A673 (cell line): ENCODE results near the gene PEPD. TPM values are rescaled to one million over a fixed set of nuclear protein-coding genes. Genes with fewer than 3 reads are reported as not detected.

ENCODE experiments used
- BruUV-seq: library from RNA; stranded (reverse); fragments of 400-500 nt; replicated peaks from 2 replicates; lab custom pipeline; 2021; lab: Mats Ljungman, UMichigan
- CTCF ChIA-PET: fragments of 300-600 bp; sonication (Branson Sonifier 250); formaldehyde crosslinking; loops from one replicate; lab custom pipeline; 2022; ENCODE audit warnings: antibody characterized with exemption; lab: Charles Lee
- POLR2A ChIA-PET: fragments of 300-600 bp; sonication (Branson Sonifier 250); formaldehyde crosslinking; loops from one replicate; lab custom pipeline; 2022; ENCODE audit warnings: antibody characterized with exemption; ENCODE audit not compliant: low non-redundant PET; lab: Charles Lee
- DNase-seq: peaks from one replicate; pipeline ENCODE4 v3.0.0-alpha.2; 2015; ENCODE audit warnings: low spot score
- H3K27ac ChIP-seq: fragments of 200-600 bp; sonication (generic); 2 replicates; pipeline ENCODE4 v1.5.1; 2016; ENCODE audit warnings: mixed run types, low read depth, mild to moderate bottlenecking, mixed read lengths, antibody characterized with exemption, low read length; ENCODE audit not compliant: poor library complexity, severe bottlenecking
- H3K27me3 ChIP-seq: fragments of 200-600 bp; sonication (generic); replicated peaks from 2 replicates; pipeline ENCODE4 v1.6.1; 2017; ENCODE audit warnings: mixed run types, low read depth, mild to moderate bottlenecking, mixed read lengths, antibody characterized with exemption, low read length; ENCODE audit not compliant: insufficient read depth, poor library complexity
- H3K36me3 ChIP-seq: fragments of 200-600 bp; sonication (generic); 2 replicates; pipeline ENCODE4 v1.6.1; 2016; ENCODE audit warnings: mixed run types, mild to moderate bottlenecking, mixed read lengths, antibody characterized with exemption, low read length; ENCODE audit not compliant: insufficient read depth, poor library complexity, severe bottlenecking
- H3K4me1 ChIP-seq: fragments of 200-600 bp; sonication (generic); 2 replicates; pipeline ENCODE4 v1.6.1; 2017; ENCODE audit warnings: mixed run types, mild to moderate bottlenecking, mixed read lengths, antibody characterized with exemption, low read length; ENCODE audit not compliant: insufficient read depth, poor library complexity, severe bottlenecking
- H3K4me3 ChIP-seq: fragments of 200-600 bp; sonication (generic); 2 replicates; pipeline ENCODE4 v1.5.1; 2016; ENCODE audit warnings: low read depth, mixed run types, mild to moderate bottlenecking, mixed read lengths, low read length; ENCODE audit not compliant: poor library complexity, severe bottlenecking
- H3K9me3 ChIP-seq: fragments of 200-600 bp; sonication (generic); 2 replicates; pipeline ENCODE4 v1.6.1; 2016; ENCODE audit warnings: mixed run types, low read depth, mild to moderate bottlenecking, mixed read lengths, antibody characterized with exemption, low read length; ENCODE audit not compliant: poor library complexity, severe bottlenecking
- CTCF ChIP-seq: fragments of 300-800, 200-600 bp; sonication (generic); conservative IDR thresholded peaks from 2 replicates; pipeline ENCODE4 v1.5.1; 2017; ENCODE audit warnings: low read depth, mild to moderate bottlenecking, antibody characterized with exemption, low read length, moderate library complexity, mixed read lengths
- EZH2 ChIP-seq: fragments of 200-600 bp; sonication (generic); IDR thresholded peaks from 2 replicates; pipeline ENCODE4 v1.6.1; 2017; ENCODE audit warnings: borderline replicate concordance, low read depth, mild to moderate bottlenecking, mixed read lengths, antibody characterized with exemption, low read length; ENCODE audit not compliant: poor library complexity, severe bottlenecking
- intact Hi-C: fragments of 100-400 bp; cut with micrococcal nuclease; formaldehyde crosslinking; loops from one replicate; pipeline ENCODE4 v1.10.0; 2022; ENCODE audit not compliant: unreplicated experiment
- total RNA-seq: library from RNA; stranded (reverse); gene quantifications from 2 replicates; pipeline ENCODE4 v1.2.3, GENCODE V29; 2021

Gene PEPD
- total RNA-seq, 1 experiment from 2014 or later = 82.2 TPM

- Histone ChIP-seq H3K27me3 (peaks cover 35% of the 10 kb centered on the region), H3K36me3 (no peaks in the 10 kb centered on the region), H3K4me1 (no peaks in the 10 kb centered on the region), H3K4me3 (no peak overlapping the region), H3K27ac (no peak overlapping the region), H3K9me3 (no peaks in the 10 kb centered on the region)
- intact Hi-C loops = no loop called here
- no peak for DNase-seq
- CTCF ChIA-PET = no interaction called here
- POLR2A ChIA-PET = no interaction called here
- no TSS peak for BruUV-seq
- TF ChIP-seq CTCF = no peak
- no peak for TF ChIP-seq EZH2
Measured at GRCh38 chr19:33528404-33528803, 6.8 kb upstream of the PEPD start.

DNA sequence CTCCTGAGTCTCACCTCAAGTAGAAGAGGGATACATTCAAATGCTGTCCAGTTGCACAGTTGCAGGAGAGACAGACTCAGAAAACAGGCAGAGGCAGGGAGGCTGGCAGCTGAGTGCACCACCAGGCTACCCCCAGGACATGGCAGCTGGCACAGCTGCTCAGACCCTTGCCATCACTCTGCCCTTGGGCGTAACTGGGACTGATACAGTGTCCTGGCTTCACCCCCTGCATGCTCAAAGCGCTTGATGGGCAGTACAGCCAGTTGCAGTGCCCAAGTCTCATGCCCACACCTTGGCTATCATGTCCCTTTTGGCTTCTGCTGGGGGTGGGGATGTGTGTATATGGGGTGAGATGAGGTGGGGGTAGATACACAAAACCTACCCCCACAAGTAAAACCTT is 5.5 kb upstream of the PEPD start:
- intact Hi-C loops = no loop called here

DNA sequence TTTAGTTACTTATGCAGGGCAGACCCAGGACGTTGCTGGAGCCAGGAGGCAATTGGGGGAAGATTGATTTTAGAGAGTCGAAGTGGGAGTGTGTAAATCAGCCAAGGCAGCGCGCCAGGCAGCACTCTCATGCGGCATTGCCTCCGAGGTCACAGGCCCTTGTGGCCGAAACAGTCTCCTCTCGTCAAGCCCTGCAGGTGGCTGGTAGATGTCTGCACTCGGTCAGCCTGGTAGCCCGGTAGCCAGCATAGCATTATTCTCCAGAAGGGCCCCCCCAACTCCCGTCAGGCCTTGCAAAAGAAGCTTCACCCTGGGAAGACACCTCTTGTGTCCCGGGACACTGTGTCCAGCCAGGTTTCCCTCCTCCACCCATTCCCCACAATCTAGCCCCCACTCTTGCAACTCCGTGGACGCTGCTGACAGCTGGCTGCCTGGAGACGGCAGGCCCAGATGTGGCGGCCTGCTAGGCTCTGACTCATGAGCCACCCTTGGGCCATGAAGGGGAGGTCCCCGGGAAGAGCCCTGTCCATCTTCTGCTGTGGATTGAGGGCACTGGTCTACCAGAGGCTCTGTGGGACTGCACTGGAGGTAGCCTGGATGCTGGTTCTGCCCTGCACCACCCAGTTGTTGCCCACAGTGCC is 2.6 kb upstream of the PEPD start:
- intact Hi-C loops = no loop called here
- no TSS peak for BruUV-seq
- H3K27ac ChIP-seq = no peak overlapping the region
- no peaks in the 10 kb centered on the region for H3K4me1 ChIP-seq
- TF ChIP-seq EZH2 (no peak), CTCF (no peak)
- peaks cover 14% of the 10 kb centered on the region for H3K27me3 ChIP-seq
- ChIA-PET POLR2A (no interaction called here), CTCF (no interaction called here)
- no peaks in the 10 kb centered on the region for H3K9me3 ChIP-seq
- no peaks in the 10 kb centered on the region for H3K36me3 ChIP-seq
- DNase-seq = no peak
- no peak overlapping the region for H3K4me3 ChIP-seq

More for the DNA sequence above, 5.5 kb upstream of the PEPD start:
- CTCF ChIA-PET = no interaction called here
- Histone ChIP-seq H3K27ac (no peak overlapping the region), H3K9me3 (no peaks in the 10 kb centered on the region), H3K36me3 (no peaks in the 10 kb centered on the region), H3K4me3 (no peak overlapping the region), H3K4me1 (no peaks in the 10 kb centered on the region), H3K27me3 (peaks cover 35% of the 10 kb centered on the region)
- BruUV-seq = no TSS peak
- POLR2A ChIA-PET = no interaction called here
- no peak for DNase-seq
- TF ChIP-seq EZH2 (no peak), CTCF (no peak)
